ENCODE results near the gene PDCD4.

DNA sequence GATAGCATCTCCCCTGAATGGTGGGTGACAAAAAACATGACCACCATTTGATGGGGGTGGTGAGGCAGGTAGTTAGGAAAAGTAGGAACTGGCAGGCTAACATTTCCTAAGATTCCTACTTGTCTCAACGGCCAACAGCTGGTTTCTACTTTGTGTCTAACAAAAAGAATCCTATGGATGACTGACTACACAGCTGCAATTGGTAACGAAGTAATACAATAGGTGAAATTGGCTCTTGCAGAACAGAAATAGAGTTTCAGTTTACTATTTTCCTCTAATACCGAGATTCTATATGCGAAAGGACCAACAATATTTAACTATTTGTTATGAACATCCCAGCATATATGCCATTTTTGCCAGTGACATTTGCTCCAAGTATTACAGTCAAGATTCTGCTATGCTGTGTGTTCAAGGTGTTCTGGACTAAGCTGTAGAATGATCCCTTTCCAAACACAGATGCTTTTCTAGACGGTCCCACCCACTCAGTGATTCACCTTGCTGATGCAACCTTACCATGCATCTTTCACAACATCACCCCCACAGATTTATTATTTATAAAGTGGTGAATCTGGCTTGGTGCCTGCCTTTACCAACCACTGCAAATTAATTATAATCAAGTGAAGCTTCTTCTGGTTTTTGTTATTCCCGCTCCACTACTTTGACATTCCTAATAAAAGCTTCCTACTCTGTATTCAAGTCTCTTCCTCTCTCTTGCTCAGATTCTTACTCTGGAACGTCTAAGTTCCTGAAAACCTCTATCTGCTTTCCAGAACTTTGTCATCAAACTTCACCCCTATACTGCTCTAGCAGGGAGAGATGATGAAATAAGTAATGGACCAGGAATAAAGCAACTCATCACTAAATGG, 30.5 kb downstream of the PDCD4 start:
- no peak for TF ChIP-seq FOS (IDR thresholded peaks at IDR 0.05; ENCODE audit: borderline replicate concordance, extremely low read depth, insufficient read length)
- TF ChIP-seq, protein P1, sequence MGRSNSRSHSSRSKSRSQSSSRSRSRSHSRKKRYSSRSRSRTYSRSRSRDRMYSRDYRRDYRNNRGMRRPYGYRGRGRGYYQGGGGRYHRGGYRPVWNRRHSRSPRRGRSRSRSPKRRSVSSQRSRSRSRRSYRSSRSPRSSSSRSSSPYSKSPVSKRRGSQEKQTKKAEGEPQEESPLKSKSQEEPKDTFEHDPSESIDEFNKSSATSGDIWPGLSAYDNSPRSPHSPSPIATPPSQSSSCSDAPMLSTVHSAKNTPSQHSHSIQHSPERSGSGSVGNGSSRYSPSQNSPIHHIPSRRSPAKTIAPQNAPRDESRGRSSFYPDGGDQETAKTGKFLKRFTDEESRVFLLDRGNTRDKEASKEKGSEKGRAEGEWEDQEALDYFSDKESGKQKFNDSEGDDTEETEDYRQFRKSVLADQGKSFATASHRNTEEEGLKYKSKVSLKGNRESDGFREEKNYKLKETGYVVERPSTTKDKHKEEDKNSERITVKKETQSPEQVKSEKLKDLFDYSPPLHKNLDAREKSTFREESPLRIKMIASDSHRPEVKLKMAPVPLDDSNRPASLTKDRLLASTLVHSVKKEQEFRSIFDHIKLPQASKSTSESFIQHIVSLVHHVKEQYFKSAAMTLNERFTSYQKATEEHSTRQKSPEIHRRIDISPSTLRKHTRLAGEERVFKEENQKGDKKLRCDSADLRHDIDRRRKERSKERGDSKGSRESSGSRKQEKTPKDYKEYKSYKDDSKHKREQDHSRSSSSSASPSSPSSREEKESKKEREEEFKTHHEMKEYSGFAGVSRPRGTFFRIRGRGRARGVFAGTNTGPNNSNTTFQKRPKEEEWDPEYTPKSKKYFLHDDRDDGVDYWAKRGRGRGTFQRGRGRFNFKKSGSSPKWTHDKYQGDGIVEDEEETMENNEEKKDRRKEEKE (IDR thresholded peaks at IDR 0.05), result no peak
- no peak for TF ChIP-seq EP300 (IDR thresholded peaks at IDR 0.05; ENCODE audit: borderline replicate concordance in 1 of 2, control insufficient read depth in 1 of 2, low read depth in 2 of 2, low read length in 2 of 2)
- no peak for TF ChIP-seq SIN3A (IDR thresholded peaks at IDR 0.05; ENCODE audit: low read depth, low read length)
- TF ChIP-seq, protein P2, sequence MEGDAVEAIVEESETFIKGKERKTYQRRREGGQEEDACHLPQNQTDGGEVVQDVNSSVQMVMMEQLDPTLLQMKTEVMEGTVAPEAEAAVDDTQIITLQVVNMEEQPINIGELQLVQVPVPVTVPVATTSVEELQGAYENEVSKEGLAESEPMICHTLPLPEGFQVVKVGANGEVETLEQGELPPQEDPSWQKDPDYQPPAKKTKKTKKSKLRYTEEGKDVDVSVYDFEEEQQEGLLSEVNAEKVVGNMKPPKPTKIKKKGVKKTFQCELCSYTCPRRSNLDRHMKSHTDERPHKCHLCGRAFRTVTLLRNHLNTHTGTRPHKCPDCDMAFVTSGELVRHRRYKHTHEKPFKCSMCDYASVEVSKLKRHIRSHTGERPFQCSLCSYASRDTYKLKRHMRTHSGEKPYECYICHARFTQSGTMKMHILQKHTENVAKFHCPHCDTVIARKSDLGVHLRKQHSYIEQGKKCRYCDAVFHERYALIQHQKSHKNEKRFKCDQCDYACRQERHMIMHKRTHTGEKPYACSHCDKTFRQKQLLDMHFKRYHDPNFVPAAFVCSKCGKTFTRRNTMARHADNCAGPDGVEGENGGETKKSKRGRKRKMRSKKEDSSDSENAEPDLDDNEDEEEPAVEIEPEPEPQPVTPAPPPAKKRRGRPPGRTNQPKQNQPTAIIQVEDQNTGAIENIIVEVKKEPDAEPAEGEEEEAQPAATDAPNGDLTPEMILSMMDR (IDR thresholded peaks at IDR 0.05 in 2 of 3, conservative IDR thresholded peaks at IDR 0.05 in 1 of 3; ENCODE audit: control insufficient read depth in 2 of 3, extremely low read depth in 1 of 3, insufficient read depth in 1 of 3, low read depth in 3 of 3, low read length in 3 of 3), result no peak
- peak; percentile 12; the same call in 1 of the 2 replicates for TF ChIP-seq POLR2A (IDR thresholded peaks at IDR 0.05; ENCODE audit: low read depth, low read length)
- no peak for TF ChIP-seq TCF12 (IDR thresholded peaks at IDR 0.05; ENCODE audit: low read depth, low read length)
- TF ChIP-seq, protein P3, sequence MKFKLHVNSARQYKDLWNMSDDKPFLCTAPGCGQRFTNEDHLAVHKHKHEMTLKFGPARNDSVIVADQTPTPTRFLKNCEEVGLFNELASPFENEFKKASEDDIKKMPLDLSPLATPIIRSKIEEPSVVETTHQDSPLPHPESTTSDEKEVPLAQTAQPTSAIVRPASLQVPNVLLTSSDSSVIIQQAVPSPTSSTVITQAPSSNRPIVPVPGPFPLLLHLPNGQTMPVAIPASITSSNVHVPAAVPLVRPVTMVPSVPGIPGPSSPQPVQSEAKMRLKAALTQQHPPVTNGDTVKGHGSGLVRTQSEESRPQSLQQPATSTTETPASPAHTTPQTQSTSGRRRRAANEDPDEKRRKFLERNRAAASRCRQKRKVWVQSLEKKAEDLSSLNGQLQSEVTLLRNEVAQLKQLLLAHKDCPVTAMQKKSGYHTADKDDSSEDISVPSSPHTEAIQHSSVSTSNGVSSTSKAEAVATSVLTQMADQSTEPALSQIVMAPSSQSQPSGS (IDR thresholded peaks at IDR 0.05; ENCODE audit: low read length), result 0 out of 2 replicates have a peak, but pooled peaks have one; percentile 41
- no peak for TF ChIP-seq SRF (IDR thresholded peaks at IDR 0.05; ENCODE audit: low read depth in 2 of 2, low read length in 2 of 2)
- no peak for TF ChIP-seq NR2C1 (IDR thresholded peaks at IDR 0.05)
- TF ChIP-seq, protein P4, sequence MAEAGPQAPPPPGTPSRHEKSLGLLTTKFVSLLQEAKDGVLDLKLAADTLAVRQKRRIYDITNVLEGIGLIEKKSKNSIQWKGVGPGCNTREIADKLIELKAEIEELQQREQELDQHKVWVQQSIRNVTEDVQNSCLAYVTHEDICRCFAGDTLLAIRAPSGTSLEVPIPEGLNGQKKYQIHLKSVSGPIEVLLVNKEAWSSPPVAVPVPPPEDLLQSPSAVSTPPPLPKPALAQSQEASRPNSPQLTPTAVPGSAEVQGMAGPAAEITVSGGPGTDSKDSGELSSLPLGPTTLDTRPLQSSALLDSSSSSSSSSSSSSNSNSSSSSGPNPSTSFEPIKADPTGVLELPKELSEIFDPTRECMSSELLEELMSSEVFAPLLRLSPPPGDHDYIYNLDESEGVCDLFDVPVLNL (IDR thresholded peaks at IDR 0.05; ENCODE audit: low read depth, low read length), result no peak
- TF ChIP-seq MXI1 (IDR thresholded peaks at IDR 0.05; ENCODE audit: low read depth, low read length), result no peak
- TF ChIP-seq, protein P5, sequence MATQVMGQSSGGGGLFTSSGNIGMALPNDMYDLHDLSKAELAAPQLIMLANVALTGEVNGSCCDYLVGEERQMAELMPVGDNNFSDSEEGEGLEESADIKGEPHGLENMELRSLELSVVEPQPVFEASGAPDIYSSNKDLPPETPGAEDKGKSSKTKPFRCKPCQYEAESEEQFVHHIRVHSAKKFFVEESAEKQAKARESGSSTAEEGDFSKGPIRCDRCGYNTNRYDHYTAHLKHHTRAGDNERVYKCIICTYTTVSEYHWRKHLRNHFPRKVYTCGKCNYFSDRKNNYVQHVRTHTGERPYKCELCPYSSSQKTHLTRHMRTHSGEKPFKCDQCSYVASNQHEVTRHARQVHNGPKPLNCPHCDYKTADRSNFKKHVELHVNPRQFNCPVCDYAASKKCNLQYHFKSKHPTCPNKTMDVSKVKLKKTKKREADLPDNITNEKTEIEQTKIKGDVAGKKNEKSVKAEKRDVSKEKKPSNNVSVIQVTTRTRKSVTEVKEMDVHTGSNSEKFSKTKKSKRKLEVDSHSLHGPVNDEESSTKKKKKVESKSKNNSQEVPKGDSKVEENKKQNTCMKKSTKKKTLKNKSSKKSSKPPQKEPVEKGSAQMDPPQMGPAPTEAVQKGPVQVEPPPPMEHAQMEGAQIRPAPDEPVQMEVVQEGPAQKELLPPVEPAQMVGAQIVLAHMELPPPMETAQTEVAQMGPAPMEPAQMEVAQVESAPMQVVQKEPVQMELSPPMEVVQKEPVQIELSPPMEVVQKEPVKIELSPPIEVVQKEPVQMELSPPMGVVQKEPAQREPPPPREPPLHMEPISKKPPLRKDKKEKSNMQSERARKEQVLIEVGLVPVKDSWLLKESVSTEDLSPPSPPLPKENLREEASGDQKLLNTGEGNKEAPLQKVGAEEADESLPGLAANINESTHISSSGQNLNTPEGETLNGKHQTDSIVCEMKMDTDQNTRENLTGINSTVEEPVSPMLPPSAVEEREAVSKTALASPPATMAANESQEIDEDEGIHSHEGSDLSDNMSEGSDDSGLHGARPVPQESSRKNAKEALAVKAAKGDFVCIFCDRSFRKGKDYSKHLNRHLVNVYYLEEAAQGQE (IDR thresholded peaks at IDR 0.05; ENCODE audit: low read depth, low read length), result no peak
- TF ChIP-seq, protein P6, sequence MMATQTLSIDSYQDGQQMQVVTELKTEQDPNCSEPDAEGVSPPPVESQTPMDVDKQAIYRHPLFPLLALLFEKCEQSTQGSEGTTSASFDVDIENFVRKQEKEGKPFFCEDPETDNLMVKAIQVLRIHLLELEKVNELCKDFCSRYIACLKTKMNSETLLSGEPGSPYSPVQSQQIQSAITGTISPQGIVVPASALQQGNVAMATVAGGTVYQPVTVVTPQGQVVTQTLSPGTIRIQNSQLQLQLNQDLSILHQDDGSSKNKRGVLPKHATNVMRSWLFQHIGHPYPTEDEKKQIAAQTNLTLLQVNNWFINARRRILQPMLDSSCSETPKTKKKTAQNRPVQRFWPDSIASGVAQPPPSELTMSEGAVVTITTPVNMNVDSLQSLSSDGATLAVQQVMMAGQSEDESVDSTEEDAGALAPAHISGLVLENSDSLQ (IDR thresholded peaks at IDR 0.05), result no peak

All from GM12878 (cell line).